GM12878 (cell line): Measurements from ENCODE around the gene NLGN2. TPM values are rescaled to one million over a fixed set of nuclear protein-coding genes. Genes with fewer than 3 reads are reported as not detected.

Source experiments
- ATAC-seq: fragments of 200-7000 bp; cut with Tn5 transposase; 3 replicates; pipeline ENCODE4 v1.9.1; 2020; ENCODE audit warnings: mild to moderate bottlenecking, moderate library complexity
- BruUV-seq: library from RNA; stranded (reverse); fragments of 400-500 nt; replicated peaks from 2 replicates; lab custom pipeline; 2021; lab: Mats Ljungman, UMichigan
- CTCF ChIA-PET: fragments of 300-600 bp; sonication (Branson Sonifier 250); formaldehyde crosslinking; extraction: SDS; loops from one replicate; lab custom pipeline; 2021; ENCODE audit warnings: inconsistent platforms; lab: Yijun Ruan, JAX
- POLR2A ChIA-PET: fragments of 350-600 bp; formaldehyde crosslinking; extraction: SDS; loops from one replicate; lab custom pipeline; 2021; ENCODE audit warnings: inconsistent platforms; lab: Charles Lee
- RAD21 ChIA-PET: fragments of 300-600 bp; sonication (Branson Sonifier 250); formaldehyde crosslinking; loops from one replicate; lab custom pipeline; 2023; ENCODE audit warnings: antibody characterized with exemption; ENCODE audit not compliant: unreplicated experiment; lab: Charles Lee
- SMC1A ChIA-PET: fragments of 300-600 bp; sonication (Branson Sonifier 250); formaldehyde crosslinking; loops from one replicate; lab custom pipeline; 2023; ENCODE audit not compliant: unreplicated experiment, uncharacterized antibody; lab: Charles Lee
- DNase-seq: peaks from one replicate; pipeline ENCODE4 v3.0.0-alpha.2; 2011; ENCODE audit warnings: low read depth, low spot score
- FAIRE-seq: peaks from 3 replicates; lab custom pipeline; 2011; peaks lifted over from hg19 to GRCh38; lab: Jason Lieb, UNC
- H2AFZ ChIP-seq: 2 replicates; pipeline ENCODE4 v1.6.0; 2011; ENCODE audit warnings: low read depth, low read length, control low read depth; ENCODE audit not compliant: control insufficient read depth
- H3K27ac ChIP-seq: 2 replicates; pipeline ENCODE4 v1.5.1; 2011; ENCODE audit warnings: control low read depth; ENCODE audit not compliant: control insufficient read depth, insufficient read depth
- H3K27me3 ChIP-seq, 2 experiments: replicated peaks in 1 of 2; 2 replicates each; pipeline versions ENCODE4 v1.6.0 to v1.6.1; 2011; ENCODE audit warnings: low read length in 1 of 2; ENCODE audit not compliant: control insufficient read depth in 2 of 2, insufficient read depth in 2 of 2
- H3K36me3 ChIP-seq, 2 experiments: 2 replicates each; pipeline ENCODE4 v1.5.1; 2011; ENCODE audit warnings: low read length in 1 of 2; ENCODE audit not compliant: control insufficient read depth in 2 of 2, insufficient read depth in 2 of 2
- H3K4me1 ChIP-seq: 2 replicates; pipeline ENCODE4 v1.6.1; 2011; ENCODE audit warnings: mild to moderate bottlenecking, low read length, moderate library complexity, mixed read lengths; ENCODE audit not compliant: control insufficient read depth, insufficient read depth
- H3K4me2 ChIP-seq: 2 replicates; pipeline ENCODE4 v1.6.0; 2011; ENCODE audit warnings: control low read depth; ENCODE audit not compliant: control insufficient read depth, insufficient read depth
- H3K4me3 ChIP-seq: fragments of 200-600 bp; sonication (generic); 2 replicates; pipeline ENCODE4 v1.5.1; 2016
- H3K79me2 ChIP-seq: 2 replicates; pipeline ENCODE4 v1.6.0; 2011; ENCODE audit warnings: low read length; ENCODE audit not compliant: control insufficient read depth, insufficient read depth
- H3K9ac ChIP-seq: 2 replicates; pipeline ENCODE4 v1.8.0; 2011; ENCODE audit warnings: low read length, control low read depth, mixed read lengths; ENCODE audit not compliant: control insufficient read depth, insufficient read depth
- H3K9me3 ChIP-seq: replicated peaks from 3 replicates; pipeline ENCODE4 v1.5.1; 2011; ENCODE audit warnings: mild to moderate bottlenecking, low read length; ENCODE audit not compliant: control insufficient read depth, insufficient read depth
- H4K20me1 ChIP-seq: 2 replicates; pipeline ENCODE4 v1.6.0; 2011; ENCODE audit not compliant: control insufficient read depth, insufficient read depth
- DPF2 ChIP-seq: fragments of 450-650 bp; IDR thresholded peaks from 2 replicates; pipeline ENCODE4 v1.6.1; 2017; ENCODE audit warnings: mild to moderate bottlenecking
- HSF1 ChIP-seq: fragments of 150-350 bp; IDR thresholded peaks from 2 replicates; pipeline ENCODE4 v1.6.1; 2014; ENCODE audit warnings: mild to moderate bottlenecking, low read depth, low read length
- MTA2 ChIP-seq: fragments of 450-650 bp; IDR thresholded peaks from 2 replicates; pipeline ENCODE4 v1.6.1; 2016; ENCODE audit warnings: low read depth, mild to moderate bottlenecking, moderate library complexity
- PBX3 ChIP-seq: IDR thresholded peaks from 2 replicates; pipeline ENCODE4 v1.6.1; 2011; ENCODE audit warnings: mild to moderate bottlenecking, low read depth, low read length, moderate library complexity; ENCODE audit not compliant: insufficient replicate concordance
- WGBS: methylation state at CpG from one replicate; pipeline ENCODE4 v1.1.6; 2016; ENCODE audit warnings: low lambda C conversion rate; ENCODE audit not compliant: insufficient replicate concordance, insufficient coverage; ENCODE audit errors: missing lambda C conversion rate; 5-methylcytosine and 5-hydroxymethylcytosine counted together
- in situ Hi-C: fragments of 300-500 bp; cut with MboI; formaldehyde crosslinking; loops from 9 replicates; pipeline ENCODE4 v1.14.3; 2018; ENCODE audit warnings: mixed read lengths
- intact Hi-C: fragments of 100-400 bp; cut with micrococcal nuclease; formaldehyde crosslinking; loops from one replicate; pipeline ENCODE4 v1.14.2; 2022; ENCODE audit not compliant: unreplicated experiment
- polyA plus RNA-seq, 11 experiments: library from polyadenylated mRNA; depleted of rRNA in 4 of 11; unstranded in 6 of 11; stranded (reverse) in 5 of 11; fragments of >200 nt; fragmentation: Nextera tagmentation in 4 of 11; fragmentation: Illumina TruSeq in 1 of 11; extraction: Ambion mirVana in 4 of 11; extraction: Trizol in 1 of 11; gene quantifications; 1 replicate in 1 of 11; 2 replicates in 10 of 11; pipeline versions ENCODE4 v1.2.1 to v1.2.3, GENCODE V29; 2011 to 2016; ENCODE audit warnings: inconsistent platforms in 2 of 11, missing spikeins in 2 of 11, low read depth in 1 of 11
- total RNA-seq, 4 experiments: library from RNA; depleted of rRNA in 3 of 4; stranded (reverse); fragments of >200 nt in 3 of 4; fragmentation: Illumina TruSeq in 1 of 4; extraction: Trizol in 1 of 4; gene quantifications; 2 replicates each; pipeline versions ENCODE4 v1.2.1 to v1.2.3, GENCODE V29; 2013 to 2021
- TF ChIP-seq, protein P1 (sequence below): fragments of 450-650 bp; IDR thresholded peaks from 2 replicates; pipeline ENCODE4 v1.6.1; 2016; ENCODE audit warnings: mild to moderate bottlenecking, moderate library complexity, borderline replicate concordance
- TF ChIP-seq, protein P2 (sequence below): fragments of 450-650 bp; IDR thresholded peaks from 2 replicates; pipeline ENCODE4 v1.6.1; 2018; ENCODE audit warnings: borderline replicate concordance, mild to moderate bottlenecking; ENCODE audit not compliant: partially characterized antibody

NLGN2 gene
- total and polyA plus RNA-seq, 10 of the 15 experiments (the other 5 are each of a cell fraction or from before 2014, with no cell fraction given) = 0.02 to 0.87 (median 0.11) TPM; not detected in 2

DNA sequence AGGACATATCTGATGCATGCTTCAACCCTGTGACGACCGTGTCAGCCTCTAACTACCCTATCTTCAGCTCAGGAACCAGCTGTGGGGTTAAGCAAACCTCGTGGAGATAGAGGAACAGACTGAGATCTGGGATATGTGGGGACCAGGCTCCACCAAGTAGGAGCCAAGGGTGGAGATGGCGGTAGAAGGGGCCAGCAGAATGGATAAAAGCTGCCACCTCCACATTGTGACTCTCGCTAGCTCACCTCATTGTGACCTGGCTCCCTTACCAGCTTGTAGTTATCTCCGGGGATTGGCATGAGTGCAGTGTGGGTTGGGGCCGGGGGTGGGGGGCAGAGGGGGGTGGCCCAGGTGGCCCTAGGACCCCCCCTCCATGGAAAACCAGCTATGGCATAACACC is 17.7 kb downstream of the NLGN2 start, which contains the start of gene SPEM2 (continued):
- TF ChIP-seq, protein P1, sequence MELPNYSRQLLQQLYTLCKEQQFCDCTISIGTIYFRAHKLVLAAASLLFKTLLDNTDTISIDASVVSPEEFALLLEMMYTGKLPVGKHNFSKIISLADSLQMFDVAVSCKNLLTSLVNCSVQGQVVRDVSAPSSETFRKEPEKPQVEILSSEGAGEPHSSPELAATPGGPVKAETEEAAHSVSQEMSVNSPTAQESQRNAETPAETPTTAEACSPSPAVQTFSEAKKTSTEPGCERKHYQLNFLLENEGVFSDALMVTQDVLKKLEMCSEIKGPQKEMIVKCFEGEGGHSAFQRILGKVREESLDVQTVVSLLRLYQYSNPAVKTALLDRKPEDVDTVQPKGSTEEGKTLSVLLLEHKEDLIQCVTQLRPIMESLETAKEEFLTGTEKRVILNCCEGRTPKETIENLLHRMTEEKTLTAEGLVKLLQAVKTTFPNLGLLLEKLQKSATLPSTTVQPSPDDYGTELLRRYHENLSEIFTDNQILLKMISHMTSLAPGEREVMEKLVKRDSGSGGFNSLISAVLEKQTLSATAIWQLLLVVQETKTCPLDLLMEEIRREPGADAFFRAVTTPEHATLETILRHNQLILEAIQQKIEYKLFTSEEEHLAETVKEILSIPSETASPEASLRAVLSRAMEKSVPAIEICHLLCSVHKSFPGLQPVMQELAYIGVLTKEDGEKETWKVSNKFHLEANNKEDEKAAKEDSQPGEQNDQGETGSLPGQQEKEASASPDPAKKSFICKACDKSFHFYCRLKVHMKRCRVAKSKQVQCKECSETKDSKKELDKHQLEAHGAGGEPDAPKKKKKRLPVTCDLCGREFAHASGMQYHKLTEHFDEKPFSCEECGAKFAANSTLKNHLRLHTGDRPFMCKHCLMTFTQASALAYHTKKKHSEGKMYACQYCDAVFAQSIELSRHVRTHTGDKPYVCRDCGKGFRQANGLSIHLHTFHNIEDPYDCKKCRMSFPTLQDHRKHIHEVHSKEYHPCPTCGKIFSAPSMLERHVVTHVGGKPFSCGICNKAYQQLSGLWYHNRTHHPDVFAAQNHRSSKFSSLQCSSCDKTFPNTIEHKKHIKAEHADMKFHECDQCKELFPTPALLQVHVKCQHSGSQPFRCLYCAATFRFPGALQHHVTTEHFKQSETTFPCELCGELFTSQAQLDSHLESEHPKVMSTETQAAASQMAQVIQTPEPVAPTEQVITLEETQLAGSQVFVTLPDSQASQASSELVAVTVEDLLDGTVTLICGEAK = no peak
- TF ChIP-seq PBX3 (no peak), HSF1 (no peak)

DNA sequence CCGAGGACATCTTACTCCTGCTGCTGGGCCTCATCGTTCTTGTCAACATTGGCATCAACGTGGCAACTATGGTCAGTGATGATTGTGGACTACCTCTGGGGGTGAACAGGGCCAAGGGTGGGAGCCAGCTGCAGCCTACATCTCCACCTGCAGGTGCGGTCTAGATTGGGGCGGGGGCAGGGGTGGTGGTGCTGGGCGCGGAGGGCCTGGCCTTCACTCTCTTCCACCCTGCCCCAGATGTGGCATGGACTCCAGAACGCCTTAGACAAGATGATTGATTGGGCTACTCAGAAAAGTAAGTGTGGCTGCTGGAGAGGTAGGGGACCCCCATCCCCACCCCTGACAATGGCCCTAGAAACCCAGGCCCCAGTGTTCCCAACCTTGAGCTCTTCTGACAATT is 18.1 kb downstream of the NLGN2 start:
- no peak overlapping the region for H2AFZ ChIP-seq
- DNase-seq = no peak
- H3K36me3 ChIP-seq = no peaks in the 10 kb centered on the region
- intact Hi-C loops (no loop called here), in situ Hi-C loops (no loop called here)
- no peaks in the 10 kb centered on the region for H3K79me2 ChIP-seq
- no peak for FAIRE-seq
- no peaks in the 10 kb centered on the region for H3K9me3 ChIP-seq
- TF ChIP-seq MTA2 (no peak), DPF2 (no peak)
- TF ChIP-seq, protein P2, sequence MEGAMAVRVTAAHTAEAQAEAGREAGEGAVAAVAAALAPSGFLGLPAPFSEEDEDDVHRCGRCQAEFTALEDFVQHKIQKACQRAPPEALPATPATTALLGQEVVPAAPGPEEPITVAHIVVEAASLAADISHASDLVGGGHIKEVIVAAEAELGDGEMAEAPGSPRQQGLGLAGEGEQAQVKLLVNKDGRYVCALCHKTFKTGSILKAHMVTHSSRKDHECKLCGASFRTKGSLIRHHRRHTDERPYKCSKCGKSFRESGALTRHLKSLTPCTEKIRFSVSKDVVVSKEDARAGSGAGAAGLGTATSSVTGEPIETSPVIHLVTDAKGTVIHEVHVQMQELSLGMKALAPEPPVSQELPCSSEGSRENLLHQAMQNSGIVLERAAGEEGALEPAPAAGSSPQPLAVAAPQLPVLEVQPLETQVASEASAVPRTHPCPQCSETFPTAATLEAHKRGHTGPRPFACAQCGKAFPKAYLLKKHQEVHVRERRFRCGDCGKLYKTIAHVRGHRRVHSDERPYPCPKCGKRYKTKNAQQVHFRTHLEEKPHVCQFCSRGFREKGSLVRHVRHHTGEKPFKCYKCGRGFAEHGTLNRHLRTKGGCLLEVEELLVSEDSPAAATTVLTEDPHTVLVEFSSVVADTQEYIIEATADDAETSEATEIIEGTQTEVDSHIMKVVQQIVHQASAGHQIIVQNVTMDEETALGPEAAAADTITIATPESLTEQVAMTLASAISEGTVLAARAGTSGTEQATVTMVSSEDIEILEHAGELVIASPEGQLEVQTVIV = no peak
- ATAC-seq = no peak
- RAD21 ChIA-PET = no interaction called here
- H4K20me1 ChIP-seq = no peaks in the 10 kb centered on the region
- POLR2A ChIA-PET = no interaction called here
- no peak overlapping the region for H3K4me2 ChIP-seq
- H3K4me3 ChIP-seq = no peak overlapping the region
- no peaks in the 10 kb centered on the region; a peak in 1 of 4 replicates for H3K27me3 ChIP-seq
- no peak overlapping the region for H3K27ac ChIP-seq
- BruUV-seq = no TSS peak
- CTCF ChIA-PET = no interaction called here
- no peaks in the 10 kb centered on the region for H3K4me1 ChIP-seq
- SMC1A ChIA-PET = no interaction called here
- WGBS = 66% methylated on average over 8 of the region's 8 CpGs
- H3K9ac ChIP-seq = no peak overlapping the region
